Measurements from ENCODE around the gene ADCY4.

- TF ChIP-seq CTCF (IDR thresholded peaks at IDR 0.05), result no peak
- TF ChIP-seq POLR2A (IDR thresholded peaks at IDR 0.05), result no peak
Measured at GRCh38 chr14:24316597-24316950, 18.3 kb downstream of the ADCY4 start.

Data from Peyer's patch (tissue), 4 donors.